Smooth muscle cell (in vitro differentiated cells): ENCODE data around the gene GPX2. TPM values are rescaled to one million over a fixed set of nuclear protein-coding genes. Genes with fewer than 3 reads are reported as not detected.

ENCODE experiments used
- DNase-seq: peaks from one replicate; lab custom pipeline; 2025; ENCODE audit not compliant: unreplicated experiment; lab: John Stamatoyannopoulos, UW
- H2AFZ ChIP-seq: fragments of 200-600 bp; sonication (generic); 2 replicates; pipeline ENCODE4 v1.6.0; 2016; ENCODE audit warnings: antibody characterized with exemption, low read depth, mild to moderate bottlenecking
- H3F3A ChIP-seq: fragments of 200-600 bp; sonication (generic); 2 replicates; pipeline ENCODE4 v1.6.0; 2017; ENCODE audit warnings: antibody characterized with exemption, low read depth
- H3K27ac ChIP-seq: fragments of 200-600 bp; sonication (generic); 2 replicates; pipeline ENCODE4 v1.5.1; 2016; ENCODE audit warnings: low read depth, mild to moderate bottlenecking
- H3K27me3 ChIP-seq: fragments of 200-600 bp; sonication (generic); 2 replicates; pipeline ENCODE4 v1.6.1; 2016; ENCODE audit warnings: low read depth, mild to moderate bottlenecking
- H3K36me3 ChIP-seq: fragments of 200-600 bp; sonication (generic); 2 replicates; pipeline ENCODE4 v1.5.1; 2016; ENCODE audit warnings: low read depth
- H3K4me1 ChIP-seq: fragments of 200-600 bp; sonication (generic); 2 replicates; pipeline ENCODE4 v1.5.1; 2016; ENCODE audit warnings: low read depth
- H3K4me2 ChIP-seq: fragments of 200-600 bp; sonication (generic); 2 replicates; pipeline ENCODE4 v1.6.0; 2016; ENCODE audit warnings: mild to moderate bottlenecking
- H3K4me3 ChIP-seq: fragments of 200-600 bp; sonication (generic); 2 replicates; pipeline ENCODE4 v1.5.1; 2016; ENCODE audit warnings: mild to moderate bottlenecking
- H3K79me2 ChIP-seq: fragments of 200-600 bp; sonication (generic); 2 replicates; pipeline ENCODE4 v1.6.0; 2016; ENCODE audit warnings: low read depth, mild to moderate bottlenecking
- H3K9ac ChIP-seq: fragments of 200-600 bp; sonication (generic); 2 replicates; pipeline ENCODE4 v1.6.0; 2016; ENCODE audit warnings: low read depth
- H3K9me3 ChIP-seq: fragments of 200-600 bp; sonication (generic); replicated peaks from 2 replicates; pipeline ENCODE4 v1.5.1; 2016; ENCODE audit warnings: low read depth
- H4K20me1 ChIP-seq: fragments of 200-600 bp; sonication (generic); 2 replicates; pipeline ENCODE4 v1.6.0; 2016; ENCODE audit warnings: low read depth
- CTCF ChIP-seq: fragments of 200-600 bp; sonication (generic); IDR thresholded peaks from 2 replicates; pipeline ENCODE4 v1.5.1; 2017; ENCODE audit warnings: borderline replicate concordance, mild to moderate bottlenecking, antibody characterized with exemption; ENCODE audit not compliant: insufficient read depth, poor library complexity, severe bottlenecking
- WGBS: methylation state at CpG from one replicate; pipeline ENCODE4 v1.1.7; 2016; ENCODE audit warnings: low lambda C conversion rate; 5-methylcytosine and 5-hydroxymethylcytosine counted together
- polyA plus RNA-seq: library from polyadenylated mRNA; unstranded; fragments of >200 nt; fragmentation: Nextera tagmentation; extraction: Ambion mirVana; gene quantifications from 2 replicates; pipeline ENCODE4 v1.2.1, GENCODE V29; 2016
- small RNA-seq: library from RNA; depleted of rRNA; stranded (forward); fragments of <200 nt; gene quantifications from one replicate; pipeline ENCODE3, GENCODE V24; 2014
- total RNA-seq: library from RNA; depleted of rRNA; stranded (reverse); fragments of >200 nt; gene quantifications from 2 replicates; pipeline ENCODE4 v1.2.3, GENCODE V29; 2014

GPX2 gene
- total and polyA plus RNA-seq, 2 experiments from 2014 or later, result 0.30 to 3.6 TPM

- no peak overlapping the region for H3K9ac ChIP-seq
These were observed 51.2 kb downstream of the GPX2 start for GRCh38 chr14:64891173-64891838.

GRCh38 chr14:64889352-64889751 lies 53.2 kb downstream of the GPX2 start:
- Histone ChIP-seq H3K4me3 (no peak overlapping the region), H4K20me1 (no peaks in the 10 kb centered on the region), H3K9ac (no peak overlapping the region), H3F3A (no peaks in the 10 kb centered on the region), H3K27ac (no peak overlapping the region), H3K79me2 (no peaks in the 10 kb centered on the region), H3K36me3 (no peaks in the 10 kb centered on the region), H3K4me1 (no peaks in the 10 kb centered on the region), H3K27me3 (peaks cover 31% of the 10 kb centered on the region), H3K9me3 (no peaks in the 10 kb centered on the region), H3K4me2 (no peak overlapping the region), H2AFZ (no peak overlapping the region)
- TF ChIP-seq CTCF, result no peak
- 88% methylated on average over 6 of the region's 6 CpGs for WGBS
- no peak for DNase-seq

More at GRCh38 chr14:64891173-64891838, 51.2 kb downstream of the GPX2 start:
- no peak for DNase-seq
- Histone ChIP-seq H3K4me1 (no peaks in the 10 kb centered on the region), H3K4me2 (no peak overlapping the region), H3K9me3 (no peaks in the 10 kb centered on the region), H3K4me3 (no peak overlapping the region), H3F3A (no peaks in the 10 kb centered on the region), H3K27me3 (peaks cover 17% of the 10 kb centered on the region), H3K79me2 (no peaks in the 10 kb centered on the region), H3K27ac (no peak overlapping the region), H4K20me1 (no peaks in the 10 kb centered on the region), H3K36me3 (no peaks in the 10 kb centered on the region), H2AFZ (no peak overlapping the region)
- 90% methylated on average over 4 of the region's 4 CpGs for WGBS
- TF ChIP-seq CTCF, result no peak

Small RNAs within 50 kb of the gene (small RNA-seq; reads per million reads assigned to genes)
- not detected for gene RPPH1-2P

Other genes with a start within 250 kb of the GPX2 start
- 15.6 and 17.6 TPM in 2 replicates for gene PLEKHG3, start 238.3 kb downstream of the GPX2 start, total RNA-seq
- 18.3 and 21.9 TPM in 2 replicates for gene PLEKHG3, start 238.3 kb downstream of the GPX2 start, polyA plus RNA-seq
- gene SPTB, start 62.8 kb downstream of the GPX2 start, total RNA-seq, result 0.18 and 3.3 TPM in 2 replicates
- 0.25 and 0.70 TPM in 2 replicates for gene SPTB, start 62.8 kb downstream of the GPX2 start, polyA plus RNA-seq
- 31.8 and 48.8 TPM in 2 replicates for gene CHURC1, start 28.3 kb downstream of the GPX2 start, total RNA-seq
- gene CHURC1, start 28.3 kb downstream of the GPX2 start, polyA plus RNA-seq, result 102 and 121 TPM in 2 replicates
- 7.1 and 10.3 TPM in 2 replicates for gene RAB15, start 29.6 kb upstream of the GPX2 start, total RNA-seq
- gene RAB15, start 29.6 kb upstream of the GPX2 start, polyA plus RNA-seq, result 7.7 and 16.7 TPM in 2 replicates
- gene FNTB, start 44.1 kb upstream of the GPX2 start, total RNA-seq, result 9.3 and 11.0 TPM in 2 replicates
- 14.8 and 16.3 TPM in 2 replicates for gene FNTB, start 44.1 kb upstream of the GPX2 start, polyA plus RNA-seq
- 32.9 and 37.5 TPM in 2 replicates for gene MAX, start 159.8 kb upstream of the GPX2 start, total RNA-seq
- 30.1 and 33.5 TPM in 2 replicates for gene MAX, start 159.8 kb upstream of the GPX2 start, polyA plus RNA-seq